NCI-H2107 (cell line): Measurements from ENCODE around the gene CEACAM6.

Experiments
- DNase-seq: peaks from one replicate; lab custom pipeline; 2025; lab: John Stamatoyannopoulos, UW

Gene CEACAM6

GRCh38 chr19:41796362-41796761 lies 41.0 kb downstream of the CEACAM6 start, which contains the start of gene CEACAM3:
CEACAM3 (plus strand) TSS chr19:41796587; CDS start chr19:41796678, 91 bp downstream.
- no peak for DNase-seq

GRCh38 chr19:41796901-41797300 lies 41.6 kb downstream of the CEACAM6 start:
- DNase-seq = no peak

- DNase-seq = no peak
Measured at GRCh38 chr19:41799444-41800000, 44.2 kb downstream of the CEACAM6 start.

GRCh38 chr19:41801031-41801430 lies 45.7 kb downstream of the CEACAM6 start:
- no peak for DNase-seq

GRCh38 chr19:41801792-41802211 lies 46.5 kb downstream of the CEACAM6 start:
- no peak for DNase-seq

- no peak for DNase-seq
Measured at GRCh38 chr19:41802770-41803169, 47.4 kb downstream of the CEACAM6 start.

- DNase-seq = no peak
Measured at GRCh38 chr19:41804336-41804735, 49.0 kb downstream of the CEACAM6 start.

GRCh38 chr19:41807176-41807575 lies 51.8 kb downstream of the CEACAM6 start:
- DNase-seq = no peak

- no peak for DNase-seq
Measured at GRCh38 chr19:41808663-41809566, 53.6 kb downstream of the CEACAM6 start.

GRCh38 chr19:41810301-41810700 lies 55.0 kb downstream of the CEACAM6 start:
- no peak for DNase-seq

- no peak for DNase-seq
Measured at GRCh38 chr19:41811036-41811435, 55.7 kb downstream of the CEACAM6 start.

- DNase-seq = no peak
Measured at GRCh38 chr19:41811981-41812380, 56.7 kb downstream of the CEACAM6 start.

GRCh38 chr19:41813911-41814310 lies 58.6 kb downstream of the CEACAM6 start:
- no peak for DNase-seq

- no peak for DNase-seq
Measured at GRCh38 chr19:41815301-41815700, 60.0 kb downstream of the CEACAM6 start.

GRCh38 chr19:41816761-41817160 lies 61.4 kb downstream of the CEACAM6 start:
- no peak for DNase-seq

GRCh38 chr19:41821003-41821735 lies 65.8 kb downstream of the CEACAM6 start:
- peak; percentile 42 for DNase-seq
